Muscle layer of duodenum (tissue), 2 donors: ENCODE data around the gene CPED1.

Source experiments
- H3K27ac ChIP-seq: one replicate; pipeline ENCODE4 v1.7.0; 2013; ENCODE audit warnings: mild to moderate bottlenecking, low read length
- H3K27me3 ChIP-seq: one replicate; pipeline ENCODE4 v1.7.0; 2013; ENCODE audit warnings: low read depth, mild to moderate bottlenecking, control low read depth, low read length
- H3K36me3 ChIP-seq, 2 donors: one replicate each; pipeline ENCODE4 v1.7.0; 2013; ENCODE audit warnings: low read length in 2 of 2, control low read depth in 1 of 2, mild to moderate bottlenecking in 1 of 2; ENCODE audit not compliant: insufficient read depth in 2 of 2, control insufficient read depth in 1 of 2
- H3K4me1 ChIP-seq, 2 donors: one replicate each; pipeline ENCODE4 v1.7.0; 2013; ENCODE audit warnings: low read length in 2 of 2, mild to moderate bottlenecking in 2 of 2, control low read depth in 1 of 2, moderate library complexity in 1 of 2; ENCODE audit not compliant: insufficient read depth in 2 of 2, control insufficient read depth in 1 of 2
- H3K4me3 ChIP-seq, 2 donors: one replicate each; pipeline ENCODE4 v1.7.0; 2013; ENCODE audit warnings: low read length in 2 of 2, low read depth in 1 of 2, mild to moderate bottlenecking in 1 of 2
- H3K9me3 ChIP-seq, 2 donors: one replicate each; pipeline ENCODE4 v1.7.0; 2013; ENCODE audit warnings: low read length in 2 of 2, control low read depth in 1 of 2, mild to moderate bottlenecking in 1 of 2; ENCODE audit not compliant: control insufficient read depth in 1 of 2
- donor health status: healthy.

CPED1 gene

DNA sequence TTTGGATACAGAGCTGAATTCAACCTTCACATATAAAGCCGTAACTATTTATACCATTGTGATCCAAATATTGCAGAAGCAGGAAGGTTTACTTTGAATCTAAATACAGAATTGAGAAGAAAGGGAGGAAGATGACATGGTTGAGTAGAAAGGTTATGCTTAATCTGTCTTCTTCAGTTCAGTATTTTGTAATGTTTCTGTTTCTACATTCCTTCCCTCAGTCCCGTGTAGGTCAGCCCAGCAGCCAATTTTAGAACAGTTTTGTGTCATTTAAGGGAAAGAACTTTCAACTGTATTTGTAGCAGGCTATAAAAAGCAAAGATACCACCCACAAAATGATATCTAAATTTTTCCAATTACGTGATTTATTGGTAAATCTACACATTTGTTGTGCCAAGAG is 97.4 kb downstream of the CPED1 start:
- Histone ChIP-seq H3K9me3 (no peaks in the 10 kb centered on the region), H3K27ac (peak overlapping the region; percentile 70), H3K4me1 (peaks cover 0 to 19% of the 10 kb centered on the region in 2 donors), H3K36me3 (no peaks in the 10 kb centered on the region), H3K27me3 (no peaks in the 10 kb centered on the region), H3K4me3 (no peak overlapping the region)

- Histone ChIP-seq H3K27me3 (no peaks in the 10 kb centered on the region), H3K36me3 (no peaks in the 10 kb centered on the region), H3K4me3 (no peak overlapping the region), H3K4me1 (peaks cover 0 to 11% of the 10 kb centered on the region in 2 donors), H3K27ac (no peak overlapping the region), H3K9me3 (no peaks in the 10 kb centered on the region)
Observed at GRCh38 chr7:121088870-121089269, 100.4 kb downstream of the CPED1 start.

DNA sequence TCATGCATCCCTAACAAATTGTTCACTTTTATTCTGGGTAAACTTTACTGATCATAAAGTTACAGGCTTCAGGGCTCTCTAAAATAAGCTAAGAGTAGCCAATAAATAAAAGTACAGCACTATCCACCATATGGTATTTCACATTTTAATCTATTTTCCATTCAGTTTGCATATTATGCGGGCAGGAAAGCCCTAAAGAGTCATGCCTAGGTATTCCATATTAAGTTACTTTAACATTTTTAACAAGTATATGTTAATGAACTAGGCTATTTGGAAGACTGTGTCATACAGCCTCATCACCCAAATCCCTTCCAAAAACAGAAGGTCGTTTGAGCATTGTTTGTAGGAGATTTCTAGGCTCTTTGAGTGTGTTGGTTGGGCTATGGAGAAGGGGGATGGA is 106.3 kb downstream of the CPED1 start:
- Histone ChIP-seq H3K36me3 (peaks cover 0 to 2% of the 10 kb centered on the region in 2 donors), H3K4me1 (no peaks in the 10 kb centered on the region), H3K27me3 (no peaks in the 10 kb centered on the region), H3K27ac (no peak overlapping the region), H3K9me3 (no peaks in the 10 kb centered on the region), H3K4me3 (no peak overlapping the region)

DNA sequence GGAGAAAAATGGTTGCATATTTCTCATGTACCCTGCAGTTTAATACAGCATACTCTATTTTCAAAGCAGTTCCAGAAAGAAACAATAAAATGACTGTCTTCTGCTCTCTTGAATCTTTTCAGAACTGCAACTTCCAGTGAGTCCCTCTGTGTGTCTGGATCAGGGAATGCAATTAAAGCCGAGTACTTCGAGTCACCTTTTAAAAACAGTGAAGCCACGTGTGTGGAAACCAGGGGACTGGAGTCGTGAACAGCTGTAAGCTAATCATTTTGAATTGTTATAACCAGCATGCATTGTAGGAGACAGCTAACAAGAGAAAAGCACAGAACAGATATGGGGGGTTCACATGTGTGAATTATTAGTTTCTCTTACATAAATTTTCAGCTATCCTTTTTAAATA is 109.1 kb downstream of the CPED1 start:
- Histone ChIP-seq H3K4me1 (no peaks in the 10 kb centered on the region), H3K9me3 (no peaks in the 10 kb centered on the region), H3K27ac (no peak overlapping the region), H3K27me3 (no peaks in the 10 kb centered on the region), H3K36me3 (peaks cover 4 to 15% of the 10 kb centered on the region in 2 donors), H3K4me3 (no peak overlapping the region)

DNA sequence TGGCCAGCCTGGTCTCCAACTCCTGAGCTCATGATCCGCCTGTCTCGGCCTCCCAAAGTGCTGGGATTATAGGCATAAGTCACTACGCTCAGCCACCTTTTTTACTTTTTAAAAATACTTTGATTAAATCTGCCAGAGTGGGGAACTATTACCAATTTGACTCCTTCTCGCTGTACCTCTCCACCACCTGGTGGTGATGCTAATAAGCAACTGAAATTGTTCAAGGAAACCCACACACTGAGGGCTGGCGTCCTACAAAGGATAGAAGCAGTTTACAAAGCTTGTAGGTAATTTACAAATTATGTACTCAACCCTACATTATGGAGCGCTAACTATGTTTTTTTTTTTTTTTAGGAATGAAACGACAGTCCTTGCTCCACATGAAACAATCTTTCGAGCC is 111.1 kb downstream of the CPED1 start:
- Histone ChIP-seq H3K4me3 (no peak overlapping the region), H3K9me3 (no peaks in the 10 kb centered on the region), H3K4me1 (no peaks in the 10 kb centered on the region), H3K36me3 (peaks cover 4 to 15% of the 10 kb centered on the region in 2 donors), H3K27ac (no peak overlapping the region), H3K27me3 (no peaks in the 10 kb centered on the region)

- H3K4me3 ChIP-seq, result no peak overlapping the region
- no peaks in the 10 kb centered on the region for H3K4me1 ChIP-seq
- no peaks in the 10 kb centered on the region for H3K9me3 ChIP-seq
- peaks cover 4 to 15% of the 10 kb centered on the region in 2 donors for H3K36me3 ChIP-seq
- H3K27ac ChIP-seq, result no peak overlapping the region
- no peaks in the 10 kb centered on the region for H3K27me3 ChIP-seq
Observed at GRCh38 chr7:121101083-121101482, 112.6 kb downstream of the CPED1 start.

- Histone ChIP-seq H3K4me3 (no peak overlapping the region), H3K27me3 (no peaks in the 10 kb centered on the region), H3K9me3 (no peaks in the 10 kb centered on the region), H3K27ac (no peak overlapping the region), H3K4me1 (no peaks in the 10 kb centered on the region), H3K36me3 (peaks cover 4 to 15% of the 10 kb centered on the region in 2 donors)
Observed at GRCh38 chr7:121101621-121102020, 113.1 kb downstream of the CPED1 start.

DNA sequence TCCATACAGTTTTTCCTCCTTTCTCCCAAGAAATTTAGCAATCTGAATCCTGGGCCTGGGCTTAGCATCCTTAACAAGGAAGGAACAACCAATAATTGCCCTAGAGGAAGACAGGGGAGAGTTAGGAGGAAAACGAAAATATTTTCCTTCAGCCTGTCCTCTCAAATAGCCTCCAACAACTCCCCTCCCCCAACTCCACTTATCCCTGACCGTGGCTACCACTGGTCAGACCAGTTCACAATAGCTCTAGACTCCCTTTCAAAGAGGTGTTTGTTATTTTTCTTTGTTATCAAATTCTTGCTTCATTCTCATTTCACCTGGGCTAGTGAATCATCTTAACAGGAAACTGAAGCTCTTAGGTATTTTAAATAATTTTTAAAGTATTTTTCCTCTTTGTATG is 114.1 kb downstream of the CPED1 start:
- Histone ChIP-seq H3K4me3 (no peak overlapping the region), H3K36me3 (peaks cover 4 to 15% of the 10 kb centered on the region in 2 donors), H3K4me1 (no peaks in the 10 kb centered on the region), H3K9me3 (no peaks in the 10 kb centered on the region), H3K27me3 (no peaks in the 10 kb centered on the region), H3K27ac (no peak overlapping the region)

- Histone ChIP-seq H3K36me3 (peaks cover 4 to 15% of the 10 kb centered on the region in 2 donors), H3K27me3 (no peaks in the 10 kb centered on the region), H3K4me3 (no peak overlapping the region), H3K27ac (no peak overlapping the region), H3K9me3 (no peaks in the 10 kb centered on the region), H3K4me1 (no peaks in the 10 kb centered on the region)
Observed at GRCh38 chr7:121103086-121103485, 114.6 kb downstream of the CPED1 start.

GRCh38 chr7:121103579-121103978 is 115.1 kb downstream of the CPED1 start:
- H3K4me3 ChIP-seq, result no peak overlapping the region
- H3K9me3 ChIP-seq, result no peaks in the 10 kb centered on the region
- H3K27ac ChIP-seq, result no peak overlapping the region
- H3K36me3 ChIP-seq, result peaks cover 4 to 15% of the 10 kb centered on the region in 2 donors
- no peaks in the 10 kb centered on the region for H3K4me1 ChIP-seq
- H3K27me3 ChIP-seq, result no peaks in the 10 kb centered on the region

GRCh38 chr7:121105262-121105661 is 116.8 kb downstream of the CPED1 start:
- peaks cover 4 to 8% of the 10 kb centered on the region in 2 donors for H3K36me3 ChIP-seq
- no peak overlapping the region for H3K27ac ChIP-seq
- H3K4me1 ChIP-seq, result no peaks in the 10 kb centered on the region
- no peaks in the 10 kb centered on the region for H3K9me3 ChIP-seq
- H3K27me3 ChIP-seq, result no peaks in the 10 kb centered on the region
- H3K4me3 ChIP-seq, result no peak overlapping the region

GRCh38 chr7:121107923-121108498 is 119.5 kb downstream of the CPED1 start:
- no peaks in the 10 kb centered on the region for H3K27me3 ChIP-seq
- no peaks in the 10 kb centered on the region for H3K9me3 ChIP-seq
- peaks cover 0 to under 1% of the 10 kb centered on the region in 2 donors for H3K4me1 ChIP-seq
- H3K36me3 ChIP-seq, result no peaks in the 10 kb centered on the region
- H3K27ac ChIP-seq, result no peak overlapping the region
- H3K4me3 ChIP-seq, result no peak overlapping the region
